K562 (cell line): ENCODE results near the gene SEMA6B. TPM values are rescaled to one million over a fixed set of nuclear protein-coding genes. Genes with fewer than 3 reads are reported as not detected.

Source experiments
- CAMTA2 ChIP-seq: fragments of 250-450 bp; sonication (Bioruptor Pico); conservative IDR thresholded peaks from 2 replicates; pipeline ENCODE4 v1.5.1; 2022
- MAZ ChIP-seq, 2 experiments: fragments of 450-650 bp in 1 of 2; sonication (generic) in 1 of 2; formaldehyde crosslinking; IDR thresholded peaks in 1 of 2; conservative IDR thresholded peaks in 1 of 2; 2 replicates each; pipeline versions ENCODE4 v1.4.0 to v1.5.0; 2020; ENCODE audit warnings: mild to moderate bottlenecking in 1 of 2, missing genetic modification reagents in 1 of 2
- MCM2 ChIP-seq: fragments of 450-650 bp; IDR thresholded peaks from 2 replicates; pipeline ENCODE4 v1.6.1; 2017; ENCODE audit warnings: low read depth, mild to moderate bottlenecking
- MXI1 ChIP-seq: IDR thresholded peaks from 2 replicates; pipeline ENCODE4 v1.6.1; 2011; ENCODE audit warnings: low read depth, mild to moderate bottlenecking, improper control_type of control experiment, low read length
- NFE2L1 ChIP-seq: fragments of 450-650 bp; IDR thresholded peaks from 2 replicates; pipeline ENCODE4 v1.6.1; 2016; ENCODE audit warnings: missing genetic modification characterization, low read depth, mild to moderate bottlenecking, missing compliant biosample characterization, moderate library complexity, borderline replicate concordance
- NR2F6 ChIP-seq: fragments of 450-650 bp; formaldehyde crosslinking; IDR thresholded peaks from 2 replicates; pipeline ENCODE4 v1.4.0; 2020; ENCODE audit warnings: mild to moderate bottlenecking
- PCBP1 ChIP-seq: fragments of 200-400 bp; formaldehyde crosslinking; IDR thresholded peaks from 2 replicates; pipeline ENCODE4 v1.6.1; 2018; ENCODE audit warnings: mild to moderate bottlenecking, low read depth, low read length; ENCODE audit not compliant: poor library complexity, severe bottlenecking
- POLR2A ChIP-seq: fragments of 450-650 bp; conservative IDR thresholded peaks from 2 replicates; pipeline ENCODE4 v1.6.1; 2016
- RB1 ChIP-seq: fragments of 450-650 bp; IDR thresholded peaks from 2 replicates; pipeline ENCODE4 v1.6.1; 2017; ENCODE audit warnings: low read depth, mild to moderate bottlenecking
- RFX1 ChIP-seq: fragments of 450-650 bp; IDR thresholded peaks from 2 replicates; pipeline ENCODE4 v1.6.1; 2016; ENCODE audit warnings: mild to moderate bottlenecking, moderate library complexity
- TFAM ChIP-seq: fragments of 250-450 bp; sonication (Bioruptor Pico); conservative IDR thresholded peaks from 2 replicates; pipeline ENCODE4 v1.5.0; 2021; ENCODE audit warnings: mild to moderate bottlenecking, moderate library complexity
- TFE3 ChIP-seq: fragments of 450-650 bp; formaldehyde crosslinking; IDR thresholded peaks from 2 replicates; pipeline ENCODE4 v1.4.0; 2020; ENCODE audit warnings: mild to moderate bottlenecking, mixed read lengths
- USF1 ChIP-seq: sonication (generic); formaldehyde crosslinking; IDR thresholded peaks from 2 replicates; pipeline ENCODE4 v1.9.0; 2022; ENCODE audit warnings: mild to moderate bottlenecking, missing genetic modification reagents
- VEZF1 ChIP-seq: fragments of 200-800 bp; sonication (Bioruptor generic); IDR thresholded peaks from 2 replicates; pipeline ENCODE4 v1.6.1; 2017; ENCODE audit warnings: missing genetic modification characterization, missing compliant biosample characterization
- ZBTB33 ChIP-seq: sonication (generic); formaldehyde crosslinking; IDR thresholded peaks from 2 replicates; pipeline ENCODE4 v1.8.1; 2023; ENCODE audit warnings: mild to moderate bottlenecking, missing genetic modification reagents
- ZBTB7A ChIP-seq: IDR thresholded peaks from 2 replicates; pipeline ENCODE4 v1.6.1; 2011; ENCODE audit warnings: low read depth, mild to moderate bottlenecking, low read length, moderate library complexity, borderline replicate concordance; ENCODE audit not compliant: control insufficient read depth
- ZNF3 ChIP-seq: fragments of 250-450 bp; sonication (Bioruptor Pico); IDR thresholded peaks from 2 replicates; pipeline ENCODE4 v1.5.0; 2021; ENCODE audit warnings: mild to moderate bottlenecking, moderate library complexity
- ZNF316 ChIP-seq: fragments of 450-650 bp; IDR thresholded peaks from 2 replicates; pipeline ENCODE4 v1.6.1; 2016
- ZNF655 ChIP-seq: fragments of 250-450 bp; sonication (Bioruptor Pico); IDR thresholded peaks from 2 replicates; pipeline ENCODE4 v1.5.0; 2021
- ZNF696 ChIP-seq: fragments of 250-450 bp; sonication (Bioruptor Pico); conservative IDR thresholded peaks from 2 replicates; pipeline ENCODE4 v1.4.0; 2020; ENCODE audit warnings: mild to moderate bottlenecking, moderate library complexity
- ZNF717 ChIP-seq: fragments of 250-450 bp; sonication (Bioruptor Pico); IDR thresholded peaks from 2 replicates; pipeline ENCODE4 v1.5.0; 2021
- polyA plus RNA-seq, 8 experiments: library from polyadenylated mRNA; depleted of rRNA in 4 of 8; stranded (reverse) in 5 of 8; unstranded in 3 of 8; fragments of >200 nt; fragmentation: Nextera tagmentation in 2 of 8; fragmentation: Illumina TruSeq in 1 of 8; extraction: Ambion mirVana in 2 of 8; extraction: Trizol in 1 of 8; gene quantifications; 2 replicates each; pipeline versions ENCODE4 v1.2.1 to v1.2.3, GENCODE V29; 2011 to 2014; ENCODE audit warnings: inconsistent platforms in 1 of 8, missing spikeins in 1 of 8
- total RNA-seq, 7 experiments: library from RNA; depleted of rRNA in 6 of 7; stranded (reverse); fragments of >200 nt in 6 of 7; fragmentation: Illumina TruSeq in 2 of 7; extraction: Trizol in 2 of 7; gene quantifications; 2 replicates each; pipeline versions ENCODE4 v1.2.1 to v1.2.3, GENCODE V29; 2011 to 2021; ENCODE audit warnings: low replicate concordance in 1 of 7

The SEMA6B gene
- total and polyA plus RNA-seq, 9 of the 15 experiments (the other 6 are each of a cell fraction or from before 2014, with no cell fraction given), result 0.65 to 4.6 (median 2.5) TPM; not detected in 2

- TF ChIP-seq VEZF1 (CRISPR knock-in tag) (peak; percentile 82), PCBP1 (peak; percentile 55), ZNF316 (no peak), MCM2 (no peak), TFE3 (no peak), CAMTA2 (CRISPR knock-in tag) (no peak), NR2F6 (CRISPR knock-in tag) (no peak), NFE2L1 (tag) (no peak), RB1 (peak; percentile 39; the same call in 1 of the 2 replicates), ZBTB33 (CRISPR knock-in tag) (0 out of 2 replicates have a peak, but pooled peaks have one; percentile 31), ZNF3 (no peak), MAZ (CRISPR knock-in tag; conservative IDR thresholded peaks at IDR 0.05 in 1 of 2, IDR thresholded peaks at IDR 0.05 in 1 of 2) (0 out of 4 replicates have a peak, but pooled peaks of 1 of the 2 experiments have one; percentile 21), ZNF717 (CRISPR knock-in tag) (no peak), MXI1 (peak; percentile 54; the same call in 1 of the 2 replicates), TFAM (CRISPR knock-in tag) (no peak), USF1 (CRISPR knock-in tag) (peak; percentile 34; the same call in 1 of the 2 replicates), RFX1 (peak; percentile 95), ZNF655 (CRISPR knock-in tag) (no peak), POLR2A (peak; percentile 64), ZBTB7A (peak; percentile 84; the same call in 1 of the 2 replicates), ZNF696 (no peak)
Observed at GRCh38 chr19:4534836-4535658, 24.4 kb downstream of the SEMA6B start, which contains the start of gene PLIN5 (continued).
